IMR-90 (cell line): Measurements from ENCODE around the gene IRGQ.

Experiments
- BHLHE40 ChIP-seq: fragments of 150-350 bp; IDR thresholded peaks from 2 replicates; pipeline ENCODE4 v1.6.1; 2016; ENCODE audit warnings: mild to moderate bottlenecking, low read depth, low read length
- CEBPB ChIP-seq: IDR thresholded peaks from 2 replicates; pipeline ENCODE4 v1.6.1; 2012; ENCODE audit warnings: low read depth, low read length, improper control_type of control experiment
- CHD1 ChIP-seq: IDR thresholded peaks from 2 replicates; pipeline ENCODE4 v1.6.1; 2012; ENCODE audit warnings: low read depth, low read length, improper control_type of control experiment
- MAFK ChIP-seq: IDR thresholded peaks from 2 replicates; pipeline ENCODE4 v1.6.1; 2012; ENCODE audit warnings: low read depth, low read length, improper control_type of control experiment
- MAZ ChIP-seq: IDR thresholded peaks from 2 replicates; pipeline ENCODE4 v1.6.1; 2012; ENCODE audit warnings: low read depth, mild to moderate bottlenecking, low read length, improper control_type of control experiment, moderate library complexity, borderline replicate concordance
- MXI1 ChIP-seq: IDR thresholded peaks from 2 replicates; pipeline ENCODE4 v1.6.1; 2012; ENCODE audit warnings: low read depth, mild to moderate bottlenecking, low read length, moderate library complexity, borderline replicate concordance
- POLR2A ChIP-seq: IDR thresholded peaks from 2 replicates; pipeline ENCODE4 v1.6.1; 2012; ENCODE audit warnings: mild to moderate bottlenecking, low read depth, low read length
- RAD21 ChIP-seq: IDR thresholded peaks from 2 replicates; pipeline ENCODE4 v1.6.1; 2012; ENCODE audit warnings: low read length, improper control_type of control experiment
- RCOR1 ChIP-seq: IDR thresholded peaks from 2 replicates; pipeline ENCODE4 v1.6.1; 2012; ENCODE audit warnings: mild to moderate bottlenecking, low read length, improper control_type of control experiment; ENCODE audit not compliant: insufficient replicate concordance
- RFX5 ChIP-seq: IDR thresholded peaks from 2 replicates; pipeline ENCODE4 v1.8.0; 2012; ENCODE audit warnings: low read depth, mild to moderate bottlenecking, low read length, moderate library complexity
- SMC3 ChIP-seq: fragments of 150-350 bp; IDR thresholded peaks from 2 replicates; pipeline ENCODE4 v1.6.1; 2016; ENCODE audit warnings: low read depth, mild to moderate bottlenecking, antibody characterized with exemption, low read length, moderate library complexity
- TF ChIP-seq, protein P1 (sequence below): conservative IDR thresholded peaks from 2 replicates; pipeline ENCODE4 v1.5.1; 2012; ENCODE audit warnings: mild to moderate bottlenecking, low read depth, low read length, improper control_type of control experiment
- TF ChIP-seq, protein P2 (sequence below): fragments of 150-350 bp; IDR thresholded peaks from 2 replicates; pipeline ENCODE4 v1.6.1; 2016; ENCODE audit warnings: low read depth, mild to moderate bottlenecking, low read length, moderate library complexity, borderline replicate concordance
- TF ChIP-seq, protein P3 (sequence below): fragments of 150-350 bp; IDR thresholded peaks from 2 replicates; pipeline ENCODE4 v1.6.1; 2017; ENCODE audit warnings: mild to moderate bottlenecking, antibody characterized with exemption, low read length, low read depth

DNA sequence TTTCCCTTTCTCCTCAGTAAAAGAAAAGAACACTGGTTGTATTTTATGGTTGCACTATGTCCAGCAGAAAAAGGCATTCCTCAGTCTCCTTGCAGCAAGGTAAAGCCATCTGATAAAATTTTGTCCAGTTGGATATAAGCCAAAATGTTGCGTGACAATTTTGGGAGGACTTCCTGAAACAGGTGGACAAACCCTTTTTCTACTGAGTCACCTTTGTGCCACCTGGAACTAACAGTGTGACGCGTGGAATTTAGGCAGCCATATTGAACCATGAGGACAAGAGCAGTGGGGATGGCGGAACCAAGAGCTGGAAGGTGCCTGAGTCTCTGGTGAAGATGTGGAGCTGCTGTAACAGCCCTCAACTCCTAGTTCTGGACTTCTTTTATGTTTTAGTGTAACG lies 35.6 kb upstream of the IRGQ start:
- TF ChIP-seq POLR2A (no peak), MXI1 (no peak), MAFK (no peak), BHLHE40 (no peak), RCOR1 (no peak), RAD21 (no peak), MAZ (no peak), RFX5 (no peak), CHD1 (no peak), CEBPB (no peak), SMC3 (no peak)
- TF ChIP-seq, protein P1, sequence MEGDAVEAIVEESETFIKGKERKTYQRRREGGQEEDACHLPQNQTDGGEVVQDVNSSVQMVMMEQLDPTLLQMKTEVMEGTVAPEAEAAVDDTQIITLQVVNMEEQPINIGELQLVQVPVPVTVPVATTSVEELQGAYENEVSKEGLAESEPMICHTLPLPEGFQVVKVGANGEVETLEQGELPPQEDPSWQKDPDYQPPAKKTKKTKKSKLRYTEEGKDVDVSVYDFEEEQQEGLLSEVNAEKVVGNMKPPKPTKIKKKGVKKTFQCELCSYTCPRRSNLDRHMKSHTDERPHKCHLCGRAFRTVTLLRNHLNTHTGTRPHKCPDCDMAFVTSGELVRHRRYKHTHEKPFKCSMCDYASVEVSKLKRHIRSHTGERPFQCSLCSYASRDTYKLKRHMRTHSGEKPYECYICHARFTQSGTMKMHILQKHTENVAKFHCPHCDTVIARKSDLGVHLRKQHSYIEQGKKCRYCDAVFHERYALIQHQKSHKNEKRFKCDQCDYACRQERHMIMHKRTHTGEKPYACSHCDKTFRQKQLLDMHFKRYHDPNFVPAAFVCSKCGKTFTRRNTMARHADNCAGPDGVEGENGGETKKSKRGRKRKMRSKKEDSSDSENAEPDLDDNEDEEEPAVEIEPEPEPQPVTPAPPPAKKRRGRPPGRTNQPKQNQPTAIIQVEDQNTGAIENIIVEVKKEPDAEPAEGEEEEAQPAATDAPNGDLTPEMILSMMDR: no peak
- TF ChIP-seq, protein P2, sequence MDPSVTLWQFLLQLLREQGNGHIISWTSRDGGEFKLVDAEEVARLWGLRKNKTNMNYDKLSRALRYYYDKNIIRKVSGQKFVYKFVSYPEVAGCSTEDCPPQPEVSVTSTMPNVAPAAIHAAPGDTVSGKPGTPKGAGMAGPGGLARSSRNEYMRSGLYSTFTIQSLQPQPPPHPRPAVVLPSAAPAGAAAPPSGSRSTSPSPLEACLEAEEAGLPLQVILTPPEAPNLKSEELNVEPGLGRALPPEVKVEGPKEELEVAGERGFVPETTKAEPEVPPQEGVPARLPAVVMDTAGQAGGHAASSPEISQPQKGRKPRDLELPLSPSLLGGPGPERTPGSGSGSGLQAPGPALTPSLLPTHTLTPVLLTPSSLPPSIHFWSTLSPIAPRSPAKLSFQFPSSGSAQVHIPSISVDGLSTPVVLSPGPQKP: no peak
- TF ChIP-seq, protein P3, sequence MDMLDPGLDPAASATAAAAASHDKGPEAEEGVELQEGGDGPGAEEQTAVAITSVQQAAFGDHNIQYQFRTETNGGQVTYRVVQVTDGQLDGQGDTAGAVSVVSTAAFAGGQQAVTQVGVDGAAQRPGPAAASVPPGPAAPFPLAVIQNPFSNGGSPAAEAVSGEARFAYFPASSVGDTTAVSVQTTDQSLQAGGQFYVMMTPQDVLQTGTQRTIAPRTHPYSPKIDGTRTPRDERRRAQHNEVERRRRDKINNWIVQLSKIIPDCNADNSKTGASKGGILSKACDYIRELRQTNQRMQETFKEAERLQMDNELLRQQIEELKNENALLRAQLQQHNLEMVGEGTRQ: no peak
